HepG2 (cell line): Measurements from ENCODE around the gene ABHD17A.
"Not testable (repeated sequence)": the region's sequence is repeated elsewhere in the genome, so short reads cannot be mapped to it uniquely, and the experiment has no call there.

Source experiments
- EP300 ChIP-seq, 3 experiments: sonication (generic) in 1 of 3; formaldehyde crosslinking in 1 of 3; IDR thresholded peaks; 2 replicates each; pipeline versions ENCODE4 v1.5.1 to v1.6.1; 2011 to 2020; ENCODE audit warnings: low read depth in 2 of 3, low read length in 2 of 3, borderline replicate concordance in 1 of 3, improper control_type of control experiment in 1 of 3, mild to moderate bottlenecking in 1 of 3, missing genetic modification reagents in 1 of 3, moderate library complexity in 1 of 3
- HNRNPL ChIP-seq: fragments of 200-400 bp; formaldehyde crosslinking; IDR thresholded peaks from 2 replicates; pipeline ENCODE4 v1.6.1; 2017; ENCODE audit warnings: mild to moderate bottlenecking, low read depth, low read length
- IRX3 ChIP-seq: sonication (generic); formaldehyde crosslinking; IDR thresholded peaks from 2 replicates; pipeline ENCODE4 v1.8.1; 2023; ENCODE audit warnings: mild to moderate bottlenecking, low read depth, missing genetic modification reagents, borderline replicate concordance
- KDM2A ChIP-seq: sonication (generic); formaldehyde crosslinking; IDR thresholded peaks from 2 replicates; pipeline ENCODE4 v1.4.0; 2020; ENCODE audit warnings: low read depth, missing genetic modification reagents, borderline replicate concordance
- MED13 ChIP-seq: sonication (generic); formaldehyde crosslinking; IDR thresholded peaks from 2 replicates; pipeline ENCODE4 v1.5.0; 2020; ENCODE audit warnings: missing genetic modification reagents
- NFYB ChIP-seq: sonication (generic); formaldehyde crosslinking; IDR thresholded peaks from 2 replicates; pipeline ENCODE4 v1.4.0; 2020; ENCODE audit warnings: missing genetic modification reagents
- ZFP1 ChIP-seq: IDR thresholded peaks from 2 replicates; pipeline ENCODE4 v1.6.1; 2016
- ZNF660 ChIP-seq: sonication (generic); formaldehyde crosslinking; IDR thresholded peaks from 2 replicates; pipeline ENCODE4 v1.5.1; 2020; ENCODE audit warnings: mild to moderate bottlenecking, low read depth, missing genetic modification reagents, borderline replicate concordance
- TF ChIP-seq, protein P1 (sequence below): sonication (generic); formaldehyde crosslinking; IDR thresholded peaks from 2 replicates; pipeline ENCODE4 v1.4.0; 2020; ENCODE audit warnings: missing genetic modification reagents
- TF ChIP-seq, protein P2 (sequence below): sonication (generic); formaldehyde crosslinking; IDR thresholded peaks from 2 replicates; pipeline ENCODE4 v1.5.0; 2020; ENCODE audit warnings: mild to moderate bottlenecking, missing genetic modification reagents, moderate library complexity
- TF ChIP-seq, protein P3 (sequence below): sonication (generic); formaldehyde crosslinking; IDR thresholded peaks from 2 replicates; pipeline ENCODE4 v1.8.1; 2023; ENCODE audit warnings: mild to moderate bottlenecking, missing genetic modification reagents, borderline replicate concordance
- TF ChIP-seq, protein P4 (sequence below): sonication (generic); formaldehyde crosslinking; conservative IDR thresholded peaks from 2 replicates; pipeline ENCODE4 v1.4.0; 2020; ENCODE audit warnings: missing genetic modification reagents

DNA sequence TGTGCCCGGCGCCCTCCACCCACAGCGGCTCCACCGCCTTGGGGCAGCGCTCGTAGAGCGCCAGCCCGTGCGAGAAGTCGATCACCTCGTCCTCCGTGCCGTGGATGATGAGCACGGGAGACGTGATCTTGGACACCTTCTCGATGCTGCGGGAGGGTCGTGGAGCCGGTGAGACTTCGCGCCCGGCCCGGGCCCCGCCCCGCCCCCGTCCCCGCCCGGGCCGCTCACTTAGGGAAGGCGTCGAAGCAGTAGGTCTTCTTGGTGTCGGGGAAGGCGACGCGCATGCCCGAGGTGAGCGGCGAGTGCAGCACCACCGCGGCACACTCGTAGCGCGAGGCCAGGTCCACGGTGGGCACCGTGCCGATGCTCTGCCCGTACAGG, 8.0 kb downstream of the ABHD17A start:
- TF ChIP-seq MED13 (CRISPR knock-in tag); ZNF660 (CRISPR knock-in tag); IRX3 (CRISPR knock-in tag); NFYB; KDM2A; ZFP1; HNRNPL; EP300 (IDR thresholded peaks at IDR 0.05; ENCODE audit: low read depth in 2 of 2, low read length in 2 of 2); EP300 (CRISPR knock-in tag; IDR thresholded peaks at IDR 0.05; ENCODE audit: borderline replicate concordance): not testable (repeated sequence)
- TF ChIP-seq, protein P1, sequence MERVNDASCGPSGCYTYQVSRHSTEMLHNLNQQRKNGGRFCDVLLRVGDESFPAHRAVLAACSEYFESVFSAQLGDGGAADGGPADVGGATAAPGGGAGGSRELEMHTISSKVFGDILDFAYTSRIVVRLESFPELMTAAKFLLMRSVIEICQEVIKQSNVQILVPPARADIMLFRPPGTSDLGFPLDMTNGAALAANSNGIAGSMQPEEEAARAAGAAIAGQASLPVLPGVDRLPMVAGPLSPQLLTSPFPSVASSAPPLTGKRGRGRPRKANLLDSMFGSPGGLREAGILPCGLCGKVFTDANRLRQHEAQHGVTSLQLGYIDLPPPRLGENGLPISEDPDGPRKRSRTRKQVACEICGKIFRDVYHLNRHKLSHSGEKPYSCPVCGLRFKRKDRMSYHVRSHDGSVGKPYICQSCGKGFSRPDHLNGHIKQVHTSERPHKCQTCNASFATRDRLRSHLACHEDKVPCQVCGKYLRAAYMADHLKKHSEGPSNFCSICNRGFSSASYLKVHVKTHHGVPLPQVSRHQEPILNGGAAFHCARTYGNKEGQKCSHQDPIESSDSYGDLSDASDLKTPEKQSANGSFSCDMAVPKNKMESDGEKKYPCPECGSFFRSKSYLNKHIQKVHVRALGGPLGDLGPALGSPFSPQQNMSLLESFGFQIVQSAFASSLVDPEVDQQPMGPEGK = not testable (repeated sequence)
- TF ChIP-seq, protein P2, sequence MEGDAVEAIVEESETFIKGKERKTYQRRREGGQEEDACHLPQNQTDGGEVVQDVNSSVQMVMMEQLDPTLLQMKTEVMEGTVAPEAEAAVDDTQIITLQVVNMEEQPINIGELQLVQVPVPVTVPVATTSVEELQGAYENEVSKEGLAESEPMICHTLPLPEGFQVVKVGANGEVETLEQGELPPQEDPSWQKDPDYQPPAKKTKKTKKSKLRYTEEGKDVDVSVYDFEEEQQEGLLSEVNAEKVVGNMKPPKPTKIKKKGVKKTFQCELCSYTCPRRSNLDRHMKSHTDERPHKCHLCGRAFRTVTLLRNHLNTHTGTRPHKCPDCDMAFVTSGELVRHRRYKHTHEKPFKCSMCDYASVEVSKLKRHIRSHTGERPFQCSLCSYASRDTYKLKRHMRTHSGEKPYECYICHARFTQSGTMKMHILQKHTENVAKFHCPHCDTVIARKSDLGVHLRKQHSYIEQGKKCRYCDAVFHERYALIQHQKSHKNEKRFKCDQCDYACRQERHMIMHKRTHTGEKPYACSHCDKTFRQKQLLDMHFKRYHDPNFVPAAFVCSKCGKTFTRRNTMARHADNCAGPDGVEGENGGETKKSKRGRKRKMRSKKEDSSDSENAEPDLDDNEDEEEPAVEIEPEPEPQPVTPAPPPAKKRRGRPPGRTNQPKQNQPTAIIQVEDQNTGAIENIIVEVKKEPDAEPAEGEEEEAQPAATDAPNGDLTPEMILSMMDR (CRISPR knock-in tag) = not testable (repeated sequence)
- TF ChIP-seq, protein P3, sequence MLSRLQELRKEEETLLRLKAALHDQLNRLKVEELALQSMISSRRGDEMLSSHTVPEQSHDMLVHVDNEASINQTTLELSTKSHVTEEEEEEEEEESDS (CRISPR knock-in tag) = not testable (repeated sequence)
- TF ChIP-seq, protein P4, sequence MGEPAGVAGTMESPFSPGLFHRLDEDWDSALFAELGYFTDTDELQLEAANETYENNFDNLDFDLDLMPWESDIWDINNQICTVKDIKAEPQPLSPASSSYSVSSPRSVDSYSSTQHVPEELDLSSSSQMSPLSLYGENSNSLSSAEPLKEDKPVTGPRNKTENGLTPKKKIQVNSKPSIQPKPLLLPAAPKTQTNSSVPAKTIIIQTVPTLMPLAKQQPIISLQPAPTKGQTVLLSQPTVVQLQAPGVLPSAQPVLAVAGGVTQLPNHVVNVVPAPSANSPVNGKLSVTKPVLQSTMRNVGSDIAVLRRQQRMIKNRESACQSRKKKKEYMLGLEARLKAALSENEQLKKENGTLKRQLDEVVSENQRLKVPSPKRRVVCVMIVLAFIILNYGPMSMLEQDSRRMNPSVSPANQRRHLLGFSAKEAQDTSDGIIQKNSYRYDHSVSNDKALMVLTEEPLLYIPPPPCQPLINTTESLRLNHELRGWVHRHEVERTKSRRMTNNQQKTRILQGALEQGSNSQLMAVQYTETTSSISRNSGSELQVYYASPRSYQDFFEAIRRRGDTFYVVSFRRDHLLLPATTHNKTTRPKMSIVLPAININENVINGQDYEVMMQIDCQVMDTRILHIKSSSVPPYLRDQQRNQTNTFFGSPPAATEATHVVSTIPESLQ = not testable (repeated sequence)
